GM12873 (cell line): ENCODE results near the gene CAPN12.

Source experiments
- TF ChIP-seq, protein P1 (sequence below): IDR thresholded peaks from 2 replicates; pipeline ENCODE4 v1.5.1; 2012; ENCODE audit warnings: low read depth, mild to moderate bottlenecking, moderate library complexity, low read length, control low read depth; ENCODE audit not compliant: insufficient read depth; ENCODE audit errors: missing control alignments

The CAPN12 gene

GRCh38 chr19:38734176-38734425, 10.2 kb downstream of the CAPN12 start:
- TF ChIP-seq, protein P1, sequence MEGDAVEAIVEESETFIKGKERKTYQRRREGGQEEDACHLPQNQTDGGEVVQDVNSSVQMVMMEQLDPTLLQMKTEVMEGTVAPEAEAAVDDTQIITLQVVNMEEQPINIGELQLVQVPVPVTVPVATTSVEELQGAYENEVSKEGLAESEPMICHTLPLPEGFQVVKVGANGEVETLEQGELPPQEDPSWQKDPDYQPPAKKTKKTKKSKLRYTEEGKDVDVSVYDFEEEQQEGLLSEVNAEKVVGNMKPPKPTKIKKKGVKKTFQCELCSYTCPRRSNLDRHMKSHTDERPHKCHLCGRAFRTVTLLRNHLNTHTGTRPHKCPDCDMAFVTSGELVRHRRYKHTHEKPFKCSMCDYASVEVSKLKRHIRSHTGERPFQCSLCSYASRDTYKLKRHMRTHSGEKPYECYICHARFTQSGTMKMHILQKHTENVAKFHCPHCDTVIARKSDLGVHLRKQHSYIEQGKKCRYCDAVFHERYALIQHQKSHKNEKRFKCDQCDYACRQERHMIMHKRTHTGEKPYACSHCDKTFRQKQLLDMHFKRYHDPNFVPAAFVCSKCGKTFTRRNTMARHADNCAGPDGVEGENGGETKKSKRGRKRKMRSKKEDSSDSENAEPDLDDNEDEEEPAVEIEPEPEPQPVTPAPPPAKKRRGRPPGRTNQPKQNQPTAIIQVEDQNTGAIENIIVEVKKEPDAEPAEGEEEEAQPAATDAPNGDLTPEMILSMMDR, result no peak

- TF ChIP-seq, protein P1, result no peak
These were observed 10.6 kb downstream of the CAPN12 start for GRCh38 chr19:38733493-38734175.

DNA sequence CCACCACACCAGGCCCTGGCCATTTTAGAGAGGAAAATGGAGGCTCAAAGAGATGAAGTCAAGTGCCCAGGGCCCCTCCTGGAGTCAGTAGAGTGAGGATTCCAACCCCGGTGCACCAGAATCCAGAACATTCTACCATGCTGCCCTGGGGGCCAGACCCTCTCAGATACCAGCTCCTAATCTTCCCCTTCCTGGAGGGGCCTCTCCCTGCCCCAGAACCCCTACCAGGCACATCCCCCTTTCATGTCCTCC, 11.1 kb downstream of the CAPN12 start:
- TF ChIP-seq, protein P1, result no peak

DNA sequence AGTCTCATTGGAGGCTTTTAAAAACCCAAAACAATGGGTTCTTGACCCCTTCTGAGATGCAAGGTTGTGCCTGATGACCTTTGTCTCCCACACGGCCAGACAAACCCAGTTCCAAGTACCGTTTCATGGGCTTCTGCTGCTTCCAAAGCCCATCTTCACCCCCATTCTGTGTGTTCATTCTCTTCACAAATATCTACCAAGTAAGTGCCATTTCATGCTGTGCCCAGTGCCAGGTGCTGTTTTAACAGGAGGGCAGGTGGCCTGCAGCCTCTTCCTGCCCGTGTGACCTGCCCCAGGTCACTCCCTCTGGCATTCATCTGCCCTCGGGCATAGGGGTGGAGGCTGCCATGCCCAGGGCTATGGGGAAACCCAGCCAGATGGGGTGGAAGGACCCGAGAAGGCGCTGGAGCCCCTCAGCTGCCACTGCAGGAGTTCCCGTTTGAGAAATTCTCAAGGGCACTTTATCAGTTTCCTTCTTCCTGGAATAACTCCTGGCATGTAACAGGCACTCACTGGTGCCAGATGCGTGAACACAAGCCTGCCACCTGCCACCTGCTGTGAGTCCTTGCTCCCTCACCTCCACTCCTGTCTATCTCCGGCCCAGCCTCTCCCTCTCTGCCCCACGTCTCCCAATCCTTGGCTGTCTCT, 12.5 kb downstream of the CAPN12 start:
- TF ChIP-seq, protein P1, result no peak

DNA sequence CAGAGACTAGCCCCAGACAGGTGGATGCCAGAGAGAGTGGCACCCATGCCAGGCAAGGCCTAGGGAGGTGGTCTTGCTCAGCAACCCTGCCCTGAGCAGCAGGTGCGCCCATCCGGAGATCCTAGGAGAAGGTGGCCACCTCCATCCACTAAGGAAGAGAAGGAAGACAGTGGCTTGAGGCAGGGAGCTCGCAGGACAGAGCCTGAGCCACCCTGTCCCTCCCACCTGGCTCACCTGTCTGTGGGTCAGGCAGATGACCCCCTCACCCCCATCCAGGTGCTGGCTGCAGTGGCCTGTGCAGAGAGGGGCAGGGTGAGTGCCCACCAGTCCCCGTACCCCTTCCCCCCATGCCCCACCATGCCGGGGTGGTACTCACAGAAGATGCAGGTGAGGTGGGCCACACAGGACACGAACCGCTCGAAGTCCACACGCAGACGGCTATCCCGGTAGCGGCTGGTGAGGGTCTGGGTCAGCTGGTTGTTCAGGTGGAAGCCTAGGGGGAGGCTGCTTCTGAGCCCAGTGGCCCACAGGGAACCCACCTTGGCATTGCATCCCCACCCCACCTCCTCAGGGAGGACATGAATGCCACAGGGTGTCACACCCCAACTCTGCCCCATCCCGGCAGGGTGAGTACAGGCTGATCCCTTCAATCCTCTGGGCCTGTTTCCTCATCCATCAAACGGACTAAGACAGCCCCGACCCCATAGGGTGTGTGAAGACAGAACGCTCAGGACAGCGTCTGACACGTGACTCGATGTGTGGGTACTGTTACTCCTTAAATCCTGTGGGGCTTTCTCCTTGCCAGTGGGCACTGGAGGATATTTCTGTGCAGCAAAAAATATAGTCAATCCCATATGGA, 13.3 kb downstream of the CAPN12 start:
- TF ChIP-seq, protein P1, result no peak

GRCh38 chr19:38730470-38730730, 13.9 kb downstream of the CAPN12 start:
- TF ChIP-seq, protein P1, result no peak

DNA sequence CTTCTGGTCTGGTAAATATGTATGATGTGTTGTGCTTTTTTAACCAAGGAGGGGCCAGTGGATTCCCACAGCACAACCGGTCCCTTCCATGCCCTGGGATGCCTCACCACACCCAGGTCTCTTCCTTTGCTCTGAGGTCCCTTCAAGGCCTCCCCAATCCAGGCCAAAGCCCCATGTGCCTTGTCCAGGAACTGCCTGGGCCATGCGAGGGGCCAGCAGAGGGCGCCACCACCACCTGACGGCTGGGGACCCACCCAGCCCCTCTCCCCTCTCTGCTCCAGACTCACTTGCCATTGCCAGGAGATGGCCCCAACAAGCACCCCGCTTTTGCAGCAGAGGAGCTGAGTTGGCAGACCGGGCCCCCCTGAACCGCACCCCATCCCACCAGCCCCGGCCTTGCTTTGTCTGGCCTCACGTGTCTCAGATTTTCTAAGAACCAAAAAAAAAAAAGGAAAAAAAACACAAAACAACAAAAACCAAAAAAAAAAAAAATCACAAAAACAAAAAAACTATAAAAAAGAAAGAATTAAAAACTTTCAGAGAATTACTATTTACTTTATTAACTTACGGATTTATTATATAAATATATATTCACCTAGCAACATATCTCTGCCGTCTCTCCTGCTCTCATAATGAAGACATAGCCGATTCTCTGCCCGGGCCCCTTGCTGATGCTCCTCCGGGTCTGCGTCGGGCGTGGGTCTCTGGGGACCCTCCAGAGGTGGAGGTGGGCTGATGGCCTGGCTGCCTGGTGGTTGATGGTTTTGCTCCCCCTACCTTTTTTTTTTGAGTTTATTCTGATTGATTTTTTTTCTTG, 14.4 kb downstream of the CAPN12 start:
- TF ChIP-seq, protein P1, result peak; percentile 91
